CD4-positive, alpha-beta T cell treated with Interleukin-2 at 100 ng/mL for 4 hours (primary cell): ENCODE data around the gene NFKBIA.
"Not testable (repeated sequence)": the region's sequence is repeated elsewhere in the genome, so short reads cannot be mapped to it uniquely, and the experiment has no call there.

Experiments
- DNase-seq: peaks from one replicate; pipeline ENCODE4 v3.0.0-alpha.2; 2020; ENCODE audit warnings: low spot score

Gene NFKBIA

DNA sequence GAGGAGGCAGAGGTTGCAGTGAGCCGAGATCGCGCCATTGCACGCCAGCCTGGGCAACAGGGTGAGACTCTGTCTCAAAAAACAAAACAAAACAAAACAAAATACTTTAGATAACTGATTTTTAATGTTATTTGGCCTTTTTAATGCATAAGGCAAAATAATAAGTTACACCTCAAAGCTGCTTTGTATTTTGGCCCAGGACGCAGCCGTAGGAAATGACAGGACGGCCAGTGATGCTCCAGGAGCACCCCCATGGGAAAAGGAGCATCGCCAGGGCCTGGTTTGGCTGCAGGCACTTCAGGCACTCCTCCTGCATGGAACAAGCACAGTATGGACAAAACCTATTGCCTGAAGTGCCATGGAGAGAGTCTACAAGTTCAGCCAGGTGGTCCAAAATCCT, 3.5 kb upstream of the NFKBIA start:
- no peak for DNase-seq

DNA sequence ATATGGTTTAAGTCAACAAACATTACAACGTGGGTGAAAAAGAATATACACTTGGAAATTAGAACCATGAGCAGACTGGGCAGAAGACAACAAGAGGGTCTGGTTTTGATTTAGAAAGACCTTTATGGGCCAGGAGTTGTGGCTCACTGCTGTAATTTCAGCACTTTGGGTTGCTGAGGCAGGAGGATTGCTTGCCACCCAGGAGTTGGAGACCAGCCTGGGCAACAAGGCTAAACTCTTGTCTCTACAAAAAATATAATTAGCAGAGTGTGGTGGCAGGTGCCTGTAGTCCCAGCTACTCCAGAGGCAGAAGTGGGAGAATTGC, 2.7 kb upstream of the NFKBIA start:
- DNase-seq = no peak

DNA sequence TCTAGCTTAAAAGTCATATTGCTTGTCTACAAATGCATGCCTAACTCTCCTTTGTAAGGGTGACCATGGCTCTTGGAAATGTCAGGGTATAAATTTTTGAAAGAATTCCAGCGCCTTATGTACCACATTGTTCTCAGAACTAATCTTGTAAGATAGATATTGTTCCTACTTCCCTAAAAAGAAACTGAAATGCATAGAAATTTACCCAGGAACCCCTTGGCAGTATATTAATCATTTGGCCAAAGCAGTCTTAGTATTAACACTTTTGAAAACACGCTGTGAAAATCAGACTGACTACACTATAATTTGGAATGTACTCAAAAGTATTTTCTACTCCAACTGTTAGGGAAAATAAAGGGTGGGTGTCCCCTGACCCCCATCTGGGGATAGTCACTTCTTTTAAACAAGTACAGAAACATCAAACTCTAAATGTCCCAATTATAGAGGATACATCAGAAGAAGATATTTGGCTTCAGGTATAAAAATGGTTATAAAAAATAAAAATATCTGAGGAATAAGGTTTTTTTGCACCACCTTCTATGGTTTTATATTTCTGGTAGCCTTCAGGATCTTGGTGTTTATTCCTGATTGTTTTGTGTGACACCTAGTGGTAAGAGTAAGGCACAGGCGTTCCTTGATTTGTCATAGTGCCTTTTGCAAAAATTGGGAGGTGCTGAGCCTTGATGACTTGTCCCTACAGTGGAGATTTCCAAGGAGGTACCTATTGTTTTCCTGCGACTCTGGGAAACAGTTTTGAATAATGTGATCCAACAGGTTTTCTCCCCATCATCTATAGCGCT, 2.2 kb upstream of the NFKBIA start:
- peak; percentile 68 for DNase-seq

DNA sequence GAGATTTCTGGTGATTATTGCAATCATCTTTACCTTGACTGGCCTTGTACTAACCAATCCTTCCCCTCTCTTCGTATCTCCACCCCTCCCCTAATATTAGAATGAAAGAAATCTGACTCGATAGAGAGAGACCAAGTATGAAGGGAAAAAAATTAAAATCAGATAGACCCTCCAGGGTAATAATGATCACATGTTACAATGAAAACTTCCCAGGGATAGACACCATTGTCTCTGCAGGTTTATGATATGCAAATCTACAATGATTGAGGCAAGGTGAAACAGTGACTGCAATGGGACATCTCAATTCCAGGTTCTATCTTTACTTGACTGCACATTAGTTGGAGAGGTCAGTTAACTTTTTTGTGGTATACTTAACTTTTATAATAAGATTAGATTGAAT, 1.5 kb upstream of the NFKBIA start:
- DNase-seq = no peak

DNA sequence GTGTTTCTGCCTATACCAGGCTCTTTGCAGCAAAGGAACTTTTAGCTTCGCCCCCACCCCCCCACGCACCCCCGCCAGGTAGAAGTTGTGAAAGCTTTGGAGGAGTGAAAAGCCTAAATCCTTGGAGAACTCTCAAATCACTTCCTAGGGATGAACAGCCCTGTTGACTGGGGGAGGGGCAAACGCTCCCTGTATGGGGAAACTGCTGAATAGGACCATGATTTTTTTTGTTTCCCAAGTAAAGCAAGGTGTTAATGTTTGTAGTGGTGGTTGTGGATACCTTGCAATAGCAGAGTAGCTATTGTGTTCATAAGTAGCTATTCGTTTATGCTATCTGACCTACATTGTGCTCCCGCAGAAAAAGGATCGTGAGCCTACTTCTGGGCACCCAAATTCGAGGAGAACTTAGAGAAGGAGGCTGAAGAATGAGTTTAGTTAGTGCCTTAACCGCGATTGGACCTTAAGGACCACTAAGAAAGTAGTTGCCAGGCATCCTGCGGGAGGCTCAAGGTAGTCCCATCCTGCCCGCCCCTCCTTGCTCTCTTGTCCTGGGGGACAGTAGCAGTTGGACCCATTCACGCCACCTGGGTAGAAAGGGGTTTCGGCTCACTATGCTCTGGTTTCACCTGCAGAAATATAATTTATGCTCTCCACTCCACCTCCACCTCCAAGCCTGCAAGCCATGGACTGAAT, 901 bp upstream of the NFKBIA start:
- no peak for DNase-seq

DNA sequence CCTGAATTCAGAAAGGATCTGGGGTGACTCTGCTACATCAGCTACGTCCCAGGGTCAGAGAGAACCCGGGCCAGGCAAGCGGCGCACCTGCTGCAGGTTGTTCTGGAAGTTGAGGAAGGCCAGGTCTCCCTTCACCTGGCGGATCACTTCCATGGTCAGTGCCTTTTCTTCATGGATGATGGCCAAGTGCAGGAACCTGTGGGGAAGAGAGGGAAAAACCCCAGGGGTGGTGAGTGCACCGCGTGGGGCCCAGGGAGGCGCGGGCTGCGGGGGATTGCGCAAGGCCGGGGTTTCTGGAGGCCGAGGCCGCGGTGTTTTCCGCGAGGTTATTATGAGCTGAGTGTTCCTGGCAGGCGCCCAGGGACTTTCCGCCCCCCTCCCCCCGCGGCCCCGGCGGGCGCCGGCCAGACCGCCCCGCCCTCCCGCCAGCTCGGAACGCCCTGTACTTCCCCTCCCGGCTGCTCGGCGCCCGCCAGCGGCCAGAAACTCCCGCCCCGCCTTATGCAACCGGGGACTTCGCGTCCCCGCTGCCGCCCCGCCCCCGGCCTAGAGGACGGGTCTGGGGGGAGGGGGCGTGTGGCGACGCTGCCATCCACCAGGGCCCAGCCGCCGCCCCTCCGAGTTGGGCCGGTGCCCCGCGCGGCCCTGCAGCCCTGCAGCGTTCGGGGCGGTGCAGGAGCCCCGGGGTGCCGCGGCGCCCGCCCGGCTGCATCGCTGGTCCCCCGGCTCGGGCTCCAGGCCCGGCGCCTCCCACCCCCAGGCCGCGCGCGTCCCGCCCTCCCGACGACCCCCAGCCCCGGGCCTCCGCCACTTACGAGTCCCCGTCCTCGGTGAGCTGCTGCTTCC, 723 bp downstream of the NFKBIA start:
- peak; percentile 97 for DNase-seq

DNA sequence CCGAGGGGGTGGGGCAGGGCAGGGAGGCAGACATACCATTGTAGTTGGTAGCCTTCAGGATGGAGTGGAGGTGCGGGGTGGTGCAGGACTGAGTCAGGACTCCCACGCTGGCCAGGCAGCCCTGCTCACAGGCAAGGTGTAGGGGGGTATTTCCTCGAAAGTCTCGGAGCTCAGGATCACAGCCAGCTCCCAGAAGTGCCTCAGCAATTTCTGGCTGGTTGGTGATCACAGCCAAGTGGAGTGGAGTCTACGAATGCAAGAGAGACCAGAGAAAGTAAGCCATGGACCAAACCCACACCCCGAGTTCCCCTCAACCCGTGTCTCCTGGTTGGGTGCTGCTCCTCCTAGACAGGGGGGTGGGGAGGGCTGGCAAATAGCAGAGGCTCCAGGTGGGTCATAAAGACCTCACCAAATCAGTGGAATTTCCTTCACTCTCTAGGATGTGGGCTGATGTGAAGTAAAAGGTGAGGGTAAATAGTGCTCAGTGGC, 1.4 kb downstream of the NFKBIA start:
- DNase-seq = no peak

DNA sequence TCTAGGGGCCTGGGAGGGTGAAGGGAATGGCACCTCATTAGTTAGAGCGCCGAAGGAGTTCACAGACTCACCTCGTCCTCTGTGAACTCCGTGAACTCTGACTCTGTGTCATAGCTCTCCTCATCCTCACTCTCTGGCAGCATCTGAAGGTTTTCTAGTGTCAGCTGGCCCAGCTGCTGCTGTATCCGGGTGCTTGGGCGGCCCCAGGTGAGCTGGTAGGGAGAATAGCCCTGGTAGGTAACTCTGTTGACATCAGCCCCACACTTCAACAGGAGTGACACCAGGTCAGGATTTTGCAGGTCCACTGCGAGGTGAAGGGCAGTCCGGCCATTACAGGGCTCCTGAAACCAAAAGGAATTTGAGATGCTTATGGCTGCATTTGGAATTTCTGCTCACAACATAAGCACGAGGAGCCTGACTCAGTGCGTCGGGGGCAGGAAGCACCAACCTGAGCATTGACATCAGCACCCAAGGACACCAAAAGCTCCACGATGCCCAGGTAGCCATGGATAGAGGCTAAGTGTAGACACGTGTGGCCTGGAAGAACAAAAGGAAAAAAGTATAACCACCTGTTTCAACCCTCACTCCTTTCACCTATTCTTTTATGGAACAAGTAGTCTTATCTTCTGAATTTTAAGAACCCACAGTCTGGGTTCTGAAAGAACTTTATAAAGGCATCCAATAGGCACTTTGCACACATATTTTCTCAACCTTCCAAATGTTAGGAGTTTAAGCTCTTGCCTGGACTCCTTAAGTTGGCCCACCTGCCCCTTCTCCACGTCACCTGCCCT, 2.0 kb downstream of the NFKBIA start:
- peak; percentile 51 for DNase-seq

DNA sequence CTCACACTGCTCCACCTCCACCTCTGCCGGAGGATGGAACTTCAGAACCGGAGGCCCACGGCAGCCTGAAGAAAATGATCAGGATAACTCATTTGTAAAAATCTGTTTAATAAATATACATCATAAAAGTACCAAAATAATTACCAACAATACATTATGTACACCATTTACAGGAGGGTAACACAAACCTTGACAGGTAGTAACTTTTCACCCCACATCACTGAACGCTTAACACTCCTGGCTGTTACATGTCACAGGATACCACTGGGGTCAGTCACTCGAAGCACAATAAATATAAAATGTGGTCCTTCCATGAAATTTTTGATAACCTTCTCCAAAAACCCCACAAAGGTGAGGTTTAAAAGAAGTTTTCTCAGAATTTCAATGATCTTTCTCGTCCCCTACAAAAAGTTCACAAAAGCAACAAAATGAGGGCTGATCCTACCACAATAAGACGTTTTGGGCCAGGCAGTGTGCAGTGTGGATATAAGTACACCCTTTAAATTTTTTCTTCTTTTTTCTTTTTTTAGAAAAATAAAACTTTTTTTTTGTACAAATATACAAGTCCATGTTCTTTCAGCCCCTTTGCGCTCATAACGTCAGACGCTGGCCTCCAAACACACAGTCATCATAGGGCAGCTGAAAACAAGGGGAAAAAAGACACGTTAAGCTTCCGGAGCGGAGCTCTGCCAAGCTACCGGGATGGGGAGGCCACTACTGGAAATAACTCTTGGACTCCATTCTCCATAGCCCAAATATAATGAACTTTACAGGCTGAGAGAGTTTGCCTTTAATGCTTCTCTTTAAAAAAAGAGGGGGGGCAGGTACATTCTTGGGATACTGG, 2.9 kb downstream of the NFKBIA start:
- no peak for DNase-seq

DNA sequence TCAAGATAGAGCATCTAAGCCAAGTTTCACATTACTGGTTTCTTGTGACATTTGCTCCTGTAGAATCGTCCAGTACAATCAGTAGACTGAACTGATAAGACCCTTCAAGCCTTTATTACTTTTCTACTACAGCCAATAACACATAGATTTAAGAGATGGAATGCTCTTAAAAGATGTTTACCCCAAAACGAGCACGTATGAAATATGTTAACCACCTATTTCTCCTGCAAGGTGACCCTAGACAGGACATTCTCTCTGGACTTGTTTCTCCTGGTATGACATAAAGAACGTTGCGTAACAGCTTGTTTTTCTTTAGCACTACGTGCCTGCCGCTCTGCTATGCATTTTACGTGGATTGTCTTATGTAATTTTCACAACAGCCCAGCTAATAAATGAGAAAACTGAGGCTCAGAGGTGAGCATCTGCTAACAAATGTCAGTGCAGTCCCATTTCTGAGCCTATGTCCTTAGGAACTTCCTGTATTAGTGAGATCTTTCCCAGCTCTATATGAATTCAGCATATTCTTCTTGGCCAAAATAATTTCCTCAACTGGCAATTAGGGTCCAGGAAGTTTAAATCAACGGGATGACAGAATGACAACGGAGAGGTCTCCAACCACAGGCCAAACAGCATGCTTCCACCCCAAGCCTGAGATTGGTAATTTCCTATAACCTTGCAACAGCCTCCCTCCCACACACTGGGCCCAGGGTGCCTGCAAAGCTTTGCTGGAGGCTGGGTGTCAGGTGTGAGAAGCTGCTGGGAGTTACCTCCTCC, 3.7 kb downstream of the NFKBIA start:
- no peak for DNase-seq

DNA sequence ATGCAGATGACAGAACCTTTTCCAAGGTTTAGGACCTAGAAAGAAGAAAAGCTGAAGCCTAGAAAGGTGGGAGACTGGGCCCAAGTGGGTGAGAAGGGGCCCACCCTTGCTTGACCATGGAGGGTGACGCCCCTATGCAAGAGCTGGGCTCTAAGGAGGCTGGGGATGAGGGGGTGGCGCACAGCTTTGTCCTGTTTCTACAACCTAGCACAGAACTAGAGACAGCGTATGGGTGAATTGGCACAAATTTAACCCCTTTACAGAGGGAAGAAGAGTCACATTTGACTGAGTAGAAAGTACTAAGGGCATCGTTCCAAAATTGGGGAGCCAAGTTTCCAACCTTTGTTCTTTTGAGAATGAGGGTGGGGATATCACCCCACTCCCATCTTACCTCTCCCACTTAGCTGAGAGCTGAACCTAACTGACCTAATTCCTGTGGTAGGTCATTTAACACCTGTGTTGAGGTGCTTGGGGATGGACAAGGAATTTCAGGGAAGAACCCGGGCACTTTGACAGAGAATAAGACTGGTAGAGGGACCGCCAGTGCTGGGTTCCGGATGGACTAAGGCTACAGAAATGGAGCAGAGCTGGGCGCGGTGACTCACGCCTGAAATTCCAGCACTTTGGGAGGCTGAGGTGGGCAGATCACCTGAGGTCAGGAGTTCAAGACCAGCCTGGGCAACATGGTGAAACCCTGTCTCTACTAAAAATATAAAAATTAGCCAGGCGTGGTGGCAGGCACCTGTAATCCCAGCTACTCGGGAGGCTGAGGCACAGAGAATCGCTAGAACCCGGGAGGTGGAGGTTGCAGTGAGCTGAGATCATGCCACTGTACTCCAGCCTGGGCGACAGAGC, 5.2 kb downstream of the NFKBIA start:
- no peak for DNase-seq

DNA sequence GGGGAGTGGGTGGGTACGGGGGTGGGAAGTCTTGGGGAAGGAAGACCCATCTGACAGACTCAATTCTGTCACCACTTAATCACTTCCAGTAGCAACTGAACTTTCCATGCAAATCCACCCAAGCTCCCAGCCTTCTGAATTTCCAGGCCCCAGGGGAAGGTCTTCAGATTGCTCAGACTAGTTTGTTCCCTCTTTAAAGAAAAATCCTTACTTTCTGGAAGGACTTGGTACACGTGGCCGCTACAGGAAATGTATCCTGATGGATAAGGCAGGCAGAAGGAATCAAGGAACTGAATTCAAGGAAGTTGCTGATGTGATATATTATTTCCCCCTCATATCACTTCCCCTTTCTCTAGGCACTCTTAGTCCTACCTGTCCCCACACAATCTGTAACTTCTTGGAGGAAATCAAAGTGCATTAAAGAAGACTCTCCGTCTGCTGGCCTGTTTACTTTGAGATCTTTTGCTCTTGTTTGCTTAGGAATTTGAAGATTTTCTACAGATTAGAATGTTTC, 6.4 kb downstream of the NFKBIA start:
- DNase-seq = no peak

DNA sequence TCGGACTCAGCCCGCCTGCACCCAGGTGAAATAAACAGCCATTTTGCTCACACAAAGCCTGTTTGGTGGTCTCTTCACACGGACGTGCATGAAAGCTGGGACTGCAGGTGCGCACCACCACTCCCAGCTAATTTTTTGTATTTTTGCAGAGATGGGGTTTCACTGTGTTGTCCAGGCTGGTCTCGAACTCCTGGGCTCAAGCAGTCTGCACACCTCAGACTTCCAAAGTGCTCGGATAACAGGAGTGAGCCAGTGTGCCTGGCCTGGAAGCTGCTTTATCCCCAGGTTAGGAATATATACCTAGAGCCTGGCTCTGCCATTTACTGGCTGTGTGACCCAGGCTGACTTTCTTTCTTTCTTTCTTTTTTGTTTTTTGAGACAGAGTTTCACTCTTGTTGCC, 7.9 kb downstream of the NFKBIA start:
- not testable (repeated sequence) for DNase-seq

DNA sequence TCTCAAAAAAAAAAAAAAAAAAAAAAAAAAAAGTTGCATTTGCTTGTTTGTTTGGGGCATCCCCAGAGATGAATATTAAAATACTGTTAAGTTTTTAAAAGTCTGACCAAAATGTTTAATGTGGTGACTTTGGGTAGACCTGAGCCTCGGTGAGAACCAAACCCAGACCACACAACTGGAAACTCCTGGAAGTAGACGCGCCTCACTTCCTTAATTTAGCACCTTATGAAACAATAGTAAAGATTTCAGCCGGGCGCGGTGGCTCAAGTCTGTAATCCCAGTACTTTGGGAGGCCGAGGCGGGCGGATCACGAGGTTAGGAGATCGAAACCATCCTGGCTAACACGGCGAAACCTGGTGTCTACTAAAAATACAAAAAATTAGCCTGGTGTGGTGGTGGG, 9.3 kb downstream of the NFKBIA start:
- DNase-seq = no peak

DNA sequence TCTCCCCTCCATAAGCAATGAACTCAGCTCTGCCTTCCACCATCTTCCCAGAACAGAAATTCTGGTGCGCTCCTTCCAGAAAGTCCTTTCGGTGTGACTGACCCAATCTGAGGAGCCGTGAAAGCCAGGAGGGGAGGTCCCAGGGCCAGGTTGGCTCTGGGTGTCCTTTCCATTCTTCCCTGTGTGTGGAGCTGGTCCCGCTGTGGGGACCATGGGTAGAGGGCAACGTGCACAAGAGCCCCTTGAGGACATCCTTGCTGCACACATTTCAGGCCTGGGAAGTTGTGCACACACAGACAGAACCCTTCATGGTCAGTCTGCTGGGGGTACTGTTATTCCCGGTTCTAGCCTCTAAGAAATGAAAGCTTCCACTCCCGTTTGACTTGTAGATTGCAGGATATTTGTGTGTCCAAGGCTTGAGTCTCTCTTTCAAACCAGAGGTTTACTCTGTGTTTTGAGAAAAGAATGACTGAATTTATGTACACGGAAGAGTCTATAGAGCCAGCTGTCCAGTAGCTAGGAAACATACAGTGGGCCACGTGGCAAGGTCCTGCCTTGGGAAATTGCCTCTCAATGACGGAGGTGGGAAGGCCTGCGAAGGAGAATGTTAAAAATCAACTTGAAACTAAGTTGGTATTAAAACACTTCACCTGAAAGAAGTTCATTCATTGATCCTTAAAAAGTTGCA, 10.1 kb downstream of the NFKBIA start:
- no peak for DNase-seq

DNA sequence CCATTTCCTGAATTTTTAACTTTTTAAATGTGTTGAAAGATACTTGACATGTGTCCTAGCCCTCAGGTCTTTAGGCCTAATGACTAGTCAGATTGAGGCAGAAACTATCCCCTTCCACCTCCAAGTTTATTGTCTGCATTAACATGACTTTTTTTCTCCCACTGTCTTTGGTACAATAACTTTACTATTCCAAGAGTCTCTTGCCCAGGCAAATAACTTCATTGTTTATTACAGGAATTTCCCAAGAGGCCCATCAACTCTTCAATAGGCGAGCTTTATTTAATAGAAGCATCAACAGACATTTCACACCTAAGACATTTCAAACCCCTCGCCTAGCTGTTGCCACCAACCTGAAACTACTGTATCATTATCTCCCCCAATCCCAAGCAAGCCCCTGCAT, 10.7 kb downstream of the NFKBIA start:
- no peak for DNase-seq

DNA sequence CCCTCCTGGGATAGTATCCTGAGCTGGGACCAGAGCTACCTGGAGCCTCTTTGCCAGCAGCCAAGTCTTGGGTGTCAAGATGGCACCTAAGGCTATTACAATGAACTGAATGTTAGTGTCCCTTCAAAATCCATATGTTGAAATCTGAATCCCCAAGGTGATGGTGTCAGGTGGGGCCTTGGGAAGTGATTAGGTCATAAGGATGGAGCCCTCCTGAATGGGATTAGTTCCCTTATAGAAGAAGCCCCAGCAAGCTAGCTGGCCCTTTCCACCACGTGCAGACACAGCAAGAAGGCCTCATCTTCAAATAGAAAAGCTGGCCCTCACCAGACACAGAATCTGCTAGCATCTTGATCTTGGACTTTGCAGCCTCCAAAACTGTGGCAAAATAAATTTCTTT, 12.4 kb downstream of the NFKBIA start:
- no peak for DNase-seq

DNA sequence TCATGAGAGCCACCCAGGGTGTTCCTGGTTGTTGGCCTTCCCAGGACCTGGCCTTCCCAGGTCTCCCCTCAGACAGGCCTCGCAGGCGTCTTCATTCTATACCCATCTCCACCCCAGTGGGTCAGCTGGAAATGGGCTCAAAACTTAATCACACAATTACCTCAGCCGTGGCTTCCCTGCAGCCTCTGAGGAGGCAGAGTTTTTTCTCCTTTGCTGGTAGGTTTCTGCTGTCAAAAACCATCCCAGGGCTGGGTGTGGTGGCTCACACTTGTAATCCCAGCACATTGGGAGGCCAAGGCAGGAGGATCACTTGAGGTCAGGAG, 13.2 kb downstream of the NFKBIA start:
- no peak for DNase-seq
